Liver (tissue), 2 donors: Measurements from ENCODE around the gene NOM1.

Experiments
- YY1 ChIP-seq: IDR thresholded peaks from 2 replicates; pipeline ENCODE4 v1.6.1; 2016; ENCODE audit warnings: antibody characterized with exemption, mild to moderate bottlenecking
- TF ChIP-seq, protein P1 (sequence below): fragments of 150-350 bp; IDR thresholded peaks from 2 replicates; pipeline ENCODE4 v1.5.1; 2017; ENCODE audit warnings: improper control_type of control experiment, low read depth, low read length; ENCODE audit not compliant: missing input control
- donor health status: healthy.

DNA sequence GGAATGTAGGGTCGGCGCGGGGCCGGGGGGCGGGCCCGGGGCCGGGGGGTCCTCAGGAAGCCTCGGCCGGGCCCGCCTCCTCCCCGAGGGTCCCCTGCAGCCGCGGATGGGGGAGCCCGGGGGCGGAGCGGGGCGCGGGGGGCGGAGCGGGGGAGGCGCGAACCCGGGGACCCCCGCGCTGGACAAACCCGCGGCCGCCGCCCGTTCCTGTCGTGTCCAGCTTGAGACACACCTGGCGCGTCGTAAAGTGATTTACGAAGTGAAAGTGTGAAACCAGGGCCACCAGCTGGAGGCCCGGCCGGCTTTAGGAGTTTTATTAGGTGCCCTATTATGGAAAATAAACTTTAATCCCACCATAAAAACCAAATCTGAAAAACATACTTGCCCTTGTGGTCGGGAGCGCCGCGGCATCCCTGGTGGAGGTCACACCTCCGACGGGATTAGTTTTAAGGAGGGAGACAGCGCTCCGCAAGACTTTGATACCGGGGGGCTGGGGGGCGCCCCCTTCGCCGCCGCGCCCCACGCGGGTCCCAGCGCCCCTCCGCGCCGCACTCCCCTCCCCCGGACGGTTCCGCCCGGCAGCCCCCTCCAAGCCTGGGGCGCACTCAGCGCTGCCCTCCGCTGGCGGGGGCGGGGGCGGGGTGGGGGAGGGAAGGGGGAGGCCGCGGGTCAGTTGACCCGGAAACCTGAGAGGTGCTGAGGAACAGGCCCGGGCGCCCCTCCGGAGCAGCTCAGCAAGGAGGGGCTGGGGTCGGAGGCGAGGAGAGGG, 50.6 kb downstream of the NOM1 start:
- TF ChIP-seq, protein P1, sequence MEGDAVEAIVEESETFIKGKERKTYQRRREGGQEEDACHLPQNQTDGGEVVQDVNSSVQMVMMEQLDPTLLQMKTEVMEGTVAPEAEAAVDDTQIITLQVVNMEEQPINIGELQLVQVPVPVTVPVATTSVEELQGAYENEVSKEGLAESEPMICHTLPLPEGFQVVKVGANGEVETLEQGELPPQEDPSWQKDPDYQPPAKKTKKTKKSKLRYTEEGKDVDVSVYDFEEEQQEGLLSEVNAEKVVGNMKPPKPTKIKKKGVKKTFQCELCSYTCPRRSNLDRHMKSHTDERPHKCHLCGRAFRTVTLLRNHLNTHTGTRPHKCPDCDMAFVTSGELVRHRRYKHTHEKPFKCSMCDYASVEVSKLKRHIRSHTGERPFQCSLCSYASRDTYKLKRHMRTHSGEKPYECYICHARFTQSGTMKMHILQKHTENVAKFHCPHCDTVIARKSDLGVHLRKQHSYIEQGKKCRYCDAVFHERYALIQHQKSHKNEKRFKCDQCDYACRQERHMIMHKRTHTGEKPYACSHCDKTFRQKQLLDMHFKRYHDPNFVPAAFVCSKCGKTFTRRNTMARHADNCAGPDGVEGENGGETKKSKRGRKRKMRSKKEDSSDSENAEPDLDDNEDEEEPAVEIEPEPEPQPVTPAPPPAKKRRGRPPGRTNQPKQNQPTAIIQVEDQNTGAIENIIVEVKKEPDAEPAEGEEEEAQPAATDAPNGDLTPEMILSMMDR: no peak
- TF ChIP-seq YY1: no peak
